Adipose tissue (tissue), 3 donors: ENCODE data around the gene HS3ST3A1. TPM values are rescaled to one million over a fixed set of nuclear protein-coding genes. Genes with fewer than 3 reads are reported as not detected.

Source experiments
- H3K27ac ChIP-seq: one replicate; pipeline ENCODE4 v1.5.1; 2013; ENCODE audit warnings: low read depth, low read length
- WGBS, 3 donors: extraction: QIAGEN DNeasy Blood & Tissue Kit; methylation state at CpG; one replicate each; pipeline ENCODE4 v1.1.7; 2013; 5-methylcytosine and 5-hydroxymethylcytosine counted together
- polyA plus RNA-seq, 3 donors: library from polyadenylated mRNA; stranded (reverse); fragments of 200-250 nt; gene quantifications; one replicate each; pipeline ENCODE4 v1.2.3, GENCODE V29; 2013
- donor health status: healthy with polysubstance abuse.
- donor health status: Bipolar disorder and iron deficiency.
- donor health status: healthy.

Gene HS3ST3A1
- 1 to 10 TPM in 1 of 3 donors, under 1 TPM in 2; 0.07 to 1.8 (median 0.61) TPM for polyA plus RNA-seq

- no peak within 1 kb of the TSS for H3K27ac ChIP-seq
- WGBS, 3 donors = 1 to 2% (median 1%) methylated on average over 52 to 61 of the region's 61 CpGs
Measured at GRCh38 chr17:13601776-13602551, at the start of gene HS3ST3A1. HS3ST3A1 (minus strand) TSS chr17:13601929; CDS start chr17:13601129, 800 bp downstream.

GRCh38 chr17:13650096-13650675, 48.5 kb upstream of the HS3ST3A1 start:
- H3K27ac ChIP-seq = no peak overlapping the region
- WGBS, 3 donors = 64 to 77% (median 64%) methylated on average over 4 of the region's 4 CpGs

GRCh38 chr17:13647543-13648021, 45.9 kb upstream of the HS3ST3A1 start:
- 45 to 61% (median 46%) methylated on average over 6 of the region's 6 CpGs for WGBS, 3 donors
- H3K27ac ChIP-seq = no peak overlapping the region

GRCh38 chr17:13646969-13647542, 45.3 kb upstream of the HS3ST3A1 start:
- WGBS, 3 donors = 70 to 74% (median 74%) methylated on average over 5 of the region's 5 CpGs

GRCh38 chr17:13646411-13646810, 44.7 kb upstream of the HS3ST3A1 start:
- WGBS, 3 donors = 34 to 68% (median 64%) methylated on average over 2 of the region's 2 CpGs
- no peak overlapping the region for H3K27ac ChIP-seq

More at GRCh38 chr17:13646969-13647542, 45.3 kb upstream of the HS3ST3A1 start:
- no peak overlapping the region for H3K27ac ChIP-seq

GRCh38 chr17:13643180-13643579, 41.5 kb upstream of the HS3ST3A1 start:
- H3K27ac ChIP-seq = no peak overlapping the region
- 89 to 93% (median 90%) methylated on average over 2 of the region's 2 CpGs for WGBS, 3 donors

- WGBS, 3 donors = 38 to 55% (median 50%) methylated on average over 2 of the region's 2 CpGs
- no peak overlapping the region for H3K27ac ChIP-seq
Measured at GRCh38 chr17:13642188-13642587, 40.5 kb upstream of the HS3ST3A1 start.

GRCh38 chr17:13640551-13640950, 38.8 kb upstream of the HS3ST3A1 start:
- no peak overlapping the region for H3K27ac ChIP-seq
- WGBS, 3 donors = 49 to 70% (median 55%) methylated on average over 3 of the region's 3 CpGs

GRCh38 chr17:13638855-13639458, 37.2 kb upstream of the HS3ST3A1 start:
- WGBS, 3 donors = 89 to 100% (median 94%) methylated on average over 1 of the region's 1 CpG
- no peak overlapping the region for H3K27ac ChIP-seq

- H3K27ac ChIP-seq = no peak overlapping the region
- 89 to 91% (median 89%) methylated on average over 8 of the region's 8 CpGs for WGBS, 3 donors
Measured at GRCh38 chr17:13636951-13637350, 35.2 kb upstream of the HS3ST3A1 start.

- H3K27ac ChIP-seq = no peak overlapping the region
- WGBS, 3 donors = 45 to 49% (median 46%) methylated on average over 5 of the region's 5 CpGs
Measured at GRCh38 chr17:13635951-13636350, 34.2 kb upstream of the HS3ST3A1 start.

- WGBS, 3 donors = 70 to 97% (median 93%) methylated on average over 1 of the region's 1 CpG
Measured at GRCh38 chr17:13634021-13634420, 32.3 kb upstream of the HS3ST3A1 start.

GRCh38 chr17:13631529-13631928, 29.8 kb upstream of the HS3ST3A1 start:
- H3K27ac ChIP-seq = no peak overlapping the region
- WGBS, 3 donors = 50 to 86% (median 86%) methylated on average over 2 of the region's 2 CpGs

More at GRCh38 chr17:13634021-13634420, 32.3 kb upstream of the HS3ST3A1 start:
- H3K27ac ChIP-seq = no peak overlapping the region

GRCh38 chr17:13626703-13627102, 25.0 kb upstream of the HS3ST3A1 start:
- H3K27ac ChIP-seq = no peak overlapping the region
- WGBS, 3 donors = 78 to 89% (median 84%) methylated on average over 1 of the region's 1 CpG

GRCh38 chr17:13619462-13619861, 17.7 kb upstream of the HS3ST3A1 start:
- no peak overlapping the region for H3K27ac ChIP-seq
- WGBS, 3 donors = 73 to 89% (median 85%) methylated on average over 4 of the region's 4 CpGs

- H3K27ac ChIP-seq = no peak overlapping the region
- WGBS, 3 donors = 74 to 89% (median 87%) methylated on average over 5 of the region's 5 CpGs
Measured at GRCh38 chr17:13616031-13616430, 14.3 kb upstream of the HS3ST3A1 start.

- no peak overlapping the region for H3K27ac ChIP-seq
- 52 to 69% (median 61%) methylated on average over 4 of the region's 4 CpGs for WGBS, 3 donors
Measured at GRCh38 chr17:13609941-13610340, 8.2 kb upstream of the HS3ST3A1 start.

- WGBS, 3 donors = 1% methylated on average over 46 of the region's 46 CpGs
Measured at GRCh38 chr17:13601322-13601775, 380 bp downstream of the HS3ST3A1 start.

More at GRCh38 chr17:13601322-13601775, 380 bp downstream of the HS3ST3A1 start:
- H3K27ac ChIP-seq = no peak overlapping the region
